LNCAP (cell line): ENCODE data around the gene PRR19.
A peak's percentile ranks its signal among the peaks of the same experiment; 100 is the strongest.

ENCODE experiments used
- TF ChIP-seq, protein P1 (sequence below): fragments of 450-650 bp; IDR thresholded peaks from 2 replicates; pipeline ENCODE4 v1.5.1; 2017; ENCODE audit warnings: mild to moderate bottlenecking

PRR19 gene

DNA sequence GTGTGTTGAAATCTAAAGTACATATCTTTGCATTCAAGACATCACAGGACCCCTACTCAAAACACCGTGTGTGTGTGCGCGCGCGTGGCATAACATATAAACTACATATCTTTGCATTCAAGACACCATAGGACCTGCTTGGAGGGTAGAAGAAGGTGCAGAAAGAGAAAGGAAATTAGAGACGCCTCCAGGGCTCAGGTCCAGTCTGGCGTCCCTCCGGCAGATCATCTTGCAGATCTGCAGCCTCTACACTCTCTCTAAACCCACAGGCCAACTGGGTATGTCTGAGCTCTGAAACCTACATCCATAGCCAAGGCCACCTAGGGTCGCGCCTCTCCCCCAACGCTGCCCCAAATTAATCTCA, 1.2 kb downstream of the PRR19 start:
- TF ChIP-seq, protein P1, sequence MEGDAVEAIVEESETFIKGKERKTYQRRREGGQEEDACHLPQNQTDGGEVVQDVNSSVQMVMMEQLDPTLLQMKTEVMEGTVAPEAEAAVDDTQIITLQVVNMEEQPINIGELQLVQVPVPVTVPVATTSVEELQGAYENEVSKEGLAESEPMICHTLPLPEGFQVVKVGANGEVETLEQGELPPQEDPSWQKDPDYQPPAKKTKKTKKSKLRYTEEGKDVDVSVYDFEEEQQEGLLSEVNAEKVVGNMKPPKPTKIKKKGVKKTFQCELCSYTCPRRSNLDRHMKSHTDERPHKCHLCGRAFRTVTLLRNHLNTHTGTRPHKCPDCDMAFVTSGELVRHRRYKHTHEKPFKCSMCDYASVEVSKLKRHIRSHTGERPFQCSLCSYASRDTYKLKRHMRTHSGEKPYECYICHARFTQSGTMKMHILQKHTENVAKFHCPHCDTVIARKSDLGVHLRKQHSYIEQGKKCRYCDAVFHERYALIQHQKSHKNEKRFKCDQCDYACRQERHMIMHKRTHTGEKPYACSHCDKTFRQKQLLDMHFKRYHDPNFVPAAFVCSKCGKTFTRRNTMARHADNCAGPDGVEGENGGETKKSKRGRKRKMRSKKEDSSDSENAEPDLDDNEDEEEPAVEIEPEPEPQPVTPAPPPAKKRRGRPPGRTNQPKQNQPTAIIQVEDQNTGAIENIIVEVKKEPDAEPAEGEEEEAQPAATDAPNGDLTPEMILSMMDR, result no peak

GRCh38 chr19:42303876-42304275, 1.9 kb downstream of the PRR19 start:
- TF ChIP-seq, protein P1, result no peak

GRCh38 chr19:42306646-42307045, 4.7 kb downstream of the PRR19 start:
- TF ChIP-seq, protein P1, result no peak

GRCh38 chr19:42309686-42310085, 7.8 kb downstream of the PRR19 start:
- TF ChIP-seq, protein P1, result no peak

DNA sequence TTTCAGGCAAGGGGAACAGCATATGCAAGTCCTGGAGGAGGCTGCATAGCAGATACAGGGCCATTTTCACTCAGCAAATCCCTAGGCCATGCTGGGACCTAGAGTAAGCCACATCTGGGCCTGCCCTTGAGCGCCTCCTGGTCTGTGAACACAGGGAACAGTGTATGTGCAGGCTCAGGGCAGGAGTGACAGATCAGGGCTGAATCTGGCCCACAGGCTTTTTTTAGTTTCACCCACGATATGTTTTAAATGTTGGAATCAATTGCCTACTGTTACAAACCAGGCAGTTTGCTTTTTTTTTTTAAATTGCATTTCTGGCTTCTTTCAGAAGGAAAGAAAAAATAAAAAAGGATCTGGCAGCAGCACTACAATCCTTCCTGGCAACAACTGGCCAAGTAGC, 9.7 kb downstream of the PRR19 start:
- TF ChIP-seq, protein P1, result no peak

GRCh38 chr19:42312370-42312769, 10.4 kb downstream of the PRR19 start:
- TF ChIP-seq, protein P1, result no peak

DNA sequence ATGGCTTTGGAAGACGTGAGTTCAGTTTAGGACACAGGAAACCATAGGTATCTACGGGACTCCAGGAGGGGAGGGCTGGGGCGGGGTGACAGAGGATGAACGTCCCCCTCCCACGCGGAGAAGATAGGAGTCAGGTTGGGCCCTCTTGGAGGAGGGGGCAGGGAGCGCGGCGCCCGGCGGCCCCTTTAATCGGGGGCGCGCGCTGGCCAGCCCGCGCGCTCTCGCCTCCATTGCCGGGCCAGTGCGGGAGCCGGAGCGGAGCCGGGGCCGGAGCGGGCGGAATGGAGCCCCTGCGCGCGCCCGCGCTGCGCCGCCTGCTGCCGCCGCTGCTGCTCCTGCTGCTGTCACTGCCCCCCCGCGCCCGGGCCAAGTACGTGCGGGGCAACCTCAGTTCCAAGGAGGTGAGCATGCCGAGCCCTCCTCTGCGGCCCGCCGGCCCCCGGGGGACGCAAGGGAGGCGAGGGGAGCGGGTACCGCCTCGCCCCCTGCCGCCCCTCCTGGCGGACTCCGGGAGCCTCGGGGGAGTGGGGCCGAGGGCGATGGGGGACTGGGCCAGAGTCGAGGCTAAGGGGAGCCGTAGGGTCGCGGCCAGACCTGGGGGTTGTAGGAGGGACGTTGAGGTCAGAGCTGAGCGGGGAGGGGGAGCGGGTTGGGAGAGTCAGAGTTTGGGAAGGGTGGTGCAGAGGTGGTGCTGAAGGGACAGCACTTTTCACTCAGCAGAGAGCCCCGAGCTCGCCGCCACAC, 11.3 kb downstream of the PRR19 start, which contains the start of gene TMEM145:
TSS of gene TMEM145 (plus strand) at position 214 of the 744 bp plus-strand sequence. CDS start at position 282, 68 bp downstream.
- TF ChIP-seq, protein P1, result peak; percentile 13; the same call in 1 of the 2 replicates
